Neural progenitor cell (in vitro differentiated cells): Measurements from ENCODE around the gene SCP2. TPM values are rescaled to one million over a fixed set of nuclear protein-coding genes. Genes with fewer than 3 reads are reported as not detected.

Experiments used
- DNase-seq: peaks from one replicate; pipeline ENCODE4 v3.0.0-alpha.2; 2016; ENCODE audit warnings: low spot score
- H2AFZ ChIP-seq: fragments of 200-600 bp; sonication (generic); replicated peaks from 2 replicates; pipeline ENCODE4 v1.6.1; 2016; ENCODE audit warnings: antibody characterized with exemption
- H3F3A ChIP-seq: fragments of 200-600 bp; sonication (generic); 2 replicates; pipeline ENCODE4 v1.6.1; 2016; ENCODE audit warnings: antibody characterized with exemption, low read depth
- H3K27ac ChIP-seq: fragments of 200-600 bp; sonication (generic); 2 replicates; pipeline ENCODE4 v1.5.1; 2016; ENCODE audit warnings: mild to moderate bottlenecking
- H3K27me3 ChIP-seq: fragments of 200-600 bp; sonication (generic); 2 replicates; pipeline ENCODE4 v1.6.1; 2016; ENCODE audit warnings: mild to moderate bottlenecking, moderate library complexity
- H3K36me3 ChIP-seq: fragments of 200-600 bp; sonication (generic); 2 replicates; pipeline ENCODE4 v1.5.1; 2016
- H3K4me1 ChIP-seq: fragments of 200-600 bp; sonication (generic); 2 replicates; pipeline ENCODE4 v1.6.1; 2016; ENCODE audit warnings: mixed run types
- H3K4me2 ChIP-seq: fragments of 200-600 bp; sonication (generic); 2 replicates; pipeline ENCODE4 v1.6.1; 2016
- H3K4me3 ChIP-seq: fragments of 200-600 bp; sonication (generic); 2 replicates; pipeline ENCODE4 v1.5.1; 2016
- H3K79me2 ChIP-seq: fragments of 200-600 bp; sonication (generic); 2 replicates; pipeline ENCODE4 v1.6.1; 2016; ENCODE audit warnings: low read depth
- H3K9ac ChIP-seq: fragments of 200-600 bp; sonication (generic); 2 replicates; pipeline ENCODE4 v1.6.1; 2016
- H3K9me3 ChIP-seq: fragments of 200-600 bp; sonication (generic); 2 replicates; pipeline ENCODE4 v1.5.1; 2016; ENCODE audit warnings: low read depth
- H4K20me1 ChIP-seq: fragments of 200-600 bp; sonication (generic); 2 replicates; pipeline ENCODE4 v1.6.1; 2016; ENCODE audit warnings: low read depth
- H3K27ac Mint-ChIP-seq: 3 replicates; pipeline ENCODE4 v1.8.0; 2021; ENCODE audit warnings: mixed read lengths
- H3K27me3 Mint-ChIP-seq: 2 replicates; pipeline ENCODE4 v1.8.0; 2022; ENCODE audit warnings: low read depth, mild to moderate bottlenecking, inconsistent platforms, moderate library complexity, mixed read lengths; ENCODE audit not compliant: insufficient read depth
- H3K36me3 Mint-ChIP-seq: 3 replicates; pipeline ENCODE4 v1.8.0; 2021; ENCODE audit warnings: mixed read lengths
- H3K4me1 Mint-ChIP-seq: 3 replicates; pipeline ENCODE4 v1.8.0; 2021; ENCODE audit warnings: mixed read lengths
- H3K4me3 Mint-ChIP-seq: 3 replicates; pipeline ENCODE4 v1.8.0; 2021; ENCODE audit warnings: mild to moderate bottlenecking, moderate library complexity, mixed read lengths
- H3K9me3 Mint-ChIP-seq: 3 replicates; pipeline ENCODE4 v1.8.0; 2020; ENCODE audit warnings: mixed read lengths
- EZH2 ChIP-seq: fragments of 200-600 bp; sonication (generic); IDR thresholded peaks from 2 replicates; pipeline ENCODE4 v1.6.1; 2017; ENCODE audit warnings: antibody characterized with exemption, mild to moderate bottlenecking, moderate library complexity
- EZH2phosphoT487 ChIP-seq: fragments of 200-600 bp; sonication (generic); IDR thresholded peaks from 2 replicates; pipeline ENCODE4 v1.6.1; 2017; ENCODE audit warnings: antibody characterized with exemption
- total RNA-seq: library from RNA; depleted of rRNA; stranded (reverse); fragments of >200 nt; gene quantifications from 2 replicates; pipeline ENCODE4 v1.2.3, GENCODE V29; 2015; ENCODE audit warnings: low replicate concordance
- TF ChIP-seq, protein P1 (sequence below): fragments of 200-600 bp; sonication (generic); IDR thresholded peaks from 2 replicates; pipeline ENCODE4 v1.5.1; 2017; ENCODE audit warnings: antibody characterized with exemption, mild to moderate bottlenecking

SCP2 gene
- total RNA-seq, 1 donor from 2014 or later = 101 TPM

DNA sequence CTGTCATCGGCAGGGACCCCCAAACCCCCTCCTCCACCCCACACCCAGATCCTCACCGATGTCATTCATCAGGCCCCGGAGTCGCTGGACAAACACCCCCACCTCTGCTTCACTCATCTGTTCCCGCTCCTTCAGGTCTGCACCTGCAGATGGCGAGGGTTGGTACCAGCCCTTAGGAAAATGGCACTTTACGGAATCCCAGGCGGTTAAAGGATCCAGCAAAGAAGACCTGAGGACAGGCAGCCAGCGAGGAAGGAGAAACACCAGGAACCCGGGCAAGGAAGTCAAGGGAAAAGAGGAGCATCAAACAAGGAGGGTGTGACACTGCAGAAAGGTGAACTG, 19.3 kb upstream of the SCP2 start:
- no peaks in the 10 kb centered on the region for H3K36me3 ChIP-seq
- H2AFZ ChIP-seq = no peak overlapping the region
- no peaks in the 10 kb centered on the region for H4K20me1 ChIP-seq
- no peaks in the 10 kb centered on the region for H3K27me3 ChIP-seq
- H3K36me3 Mint-ChIP-seq = no peaks in the 10 kb centered on the region
- no peak overlapping the region for H3K4me2 ChIP-seq
- H3K4me1 ChIP-seq = peaks cover 10% of the 10 kb centered on the region
- H3F3A ChIP-seq = no peaks in the 10 kb centered on the region
- no peak overlapping the region for H3K4me3 ChIP-seq
- H3K4me1 Mint-ChIP-seq = peaks cover 6% of the 10 kb centered on the region
- H3K9ac ChIP-seq = no peak overlapping the region
- H3K27ac Mint-ChIP-seq = no peak overlapping the region
- no peaks in the 10 kb centered on the region for H3K9me3 ChIP-seq
- no peak overlapping the region for H3K27ac ChIP-seq
- H3K79me2 ChIP-seq = no peaks in the 10 kb centered on the region
- no peaks in the 10 kb centered on the region for H3K9me3 Mint-ChIP-seq
- H3K4me3 Mint-ChIP-seq = no peak overlapping the region
- peaks cover 2% of the 10 kb centered on the region for H3K27me3 Mint-ChIP-seq
- DNase-seq = no peak
- TF ChIP-seq, protein P1, sequence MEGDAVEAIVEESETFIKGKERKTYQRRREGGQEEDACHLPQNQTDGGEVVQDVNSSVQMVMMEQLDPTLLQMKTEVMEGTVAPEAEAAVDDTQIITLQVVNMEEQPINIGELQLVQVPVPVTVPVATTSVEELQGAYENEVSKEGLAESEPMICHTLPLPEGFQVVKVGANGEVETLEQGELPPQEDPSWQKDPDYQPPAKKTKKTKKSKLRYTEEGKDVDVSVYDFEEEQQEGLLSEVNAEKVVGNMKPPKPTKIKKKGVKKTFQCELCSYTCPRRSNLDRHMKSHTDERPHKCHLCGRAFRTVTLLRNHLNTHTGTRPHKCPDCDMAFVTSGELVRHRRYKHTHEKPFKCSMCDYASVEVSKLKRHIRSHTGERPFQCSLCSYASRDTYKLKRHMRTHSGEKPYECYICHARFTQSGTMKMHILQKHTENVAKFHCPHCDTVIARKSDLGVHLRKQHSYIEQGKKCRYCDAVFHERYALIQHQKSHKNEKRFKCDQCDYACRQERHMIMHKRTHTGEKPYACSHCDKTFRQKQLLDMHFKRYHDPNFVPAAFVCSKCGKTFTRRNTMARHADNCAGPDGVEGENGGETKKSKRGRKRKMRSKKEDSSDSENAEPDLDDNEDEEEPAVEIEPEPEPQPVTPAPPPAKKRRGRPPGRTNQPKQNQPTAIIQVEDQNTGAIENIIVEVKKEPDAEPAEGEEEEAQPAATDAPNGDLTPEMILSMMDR = no peak
- TF ChIP-seq EZH2phosphoT487 (no peak), EZH2 (no peak)

DNA sequence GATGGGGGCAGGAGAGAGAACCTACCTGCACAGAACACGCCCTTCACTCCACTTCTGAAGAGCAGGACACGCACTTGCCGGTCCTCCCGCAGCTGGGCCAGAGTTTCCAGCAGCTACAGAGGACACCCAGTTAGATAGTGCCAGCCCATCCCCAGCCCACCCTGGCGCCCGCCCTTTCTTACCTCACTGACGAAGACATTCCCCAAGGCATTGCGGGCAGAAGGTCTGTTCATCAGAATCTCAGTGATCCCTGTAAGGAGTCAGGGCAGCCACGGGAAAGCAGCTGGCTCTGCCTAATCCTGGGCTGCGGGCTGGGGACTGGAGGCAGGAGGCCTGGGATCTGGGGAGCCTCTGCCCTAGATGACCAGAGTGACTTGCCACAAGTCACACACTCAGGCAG, 15.5 kb upstream of the SCP2 start:
- no peak overlapping the region for H2AFZ ChIP-seq
- no peaks in the 10 kb centered on the region for H4K20me1 ChIP-seq
- no peak overlapping the region for H3K4me2 ChIP-seq
- Mint-ChIP-seq H3K9me3 (no peaks in the 10 kb centered on the region), H3K36me3 (no peaks in the 10 kb centered on the region), H3K27me3 (peaks cover 4% of the 10 kb centered on the region), H3K4me3 (no peak overlapping the region), H3K27ac (no peak overlapping the region), H3K4me1 (no peaks in the 10 kb centered on the region)
- no peaks in the 10 kb centered on the region for H3K36me3 ChIP-seq
- no peak overlapping the region for H3K9ac ChIP-seq
- no peaks in the 10 kb centered on the region for H3F3A ChIP-seq
- H3K9me3 ChIP-seq = no peaks in the 10 kb centered on the region
- no peak for DNase-seq
- no peak overlapping the region for H3K27ac ChIP-seq
- TF ChIP-seq EZH2 (no peak), EZH2phosphoT487 (no peak)
- TF ChIP-seq, protein P1 = no peak
- H3K4me3 ChIP-seq = no peak overlapping the region
- H3K79me2 ChIP-seq = no peaks in the 10 kb centered on the region
- peaks cover 3% of the 10 kb centered on the region for H3K4me1 ChIP-seq
- no peaks in the 10 kb centered on the region for H3K27me3 ChIP-seq

DNA sequence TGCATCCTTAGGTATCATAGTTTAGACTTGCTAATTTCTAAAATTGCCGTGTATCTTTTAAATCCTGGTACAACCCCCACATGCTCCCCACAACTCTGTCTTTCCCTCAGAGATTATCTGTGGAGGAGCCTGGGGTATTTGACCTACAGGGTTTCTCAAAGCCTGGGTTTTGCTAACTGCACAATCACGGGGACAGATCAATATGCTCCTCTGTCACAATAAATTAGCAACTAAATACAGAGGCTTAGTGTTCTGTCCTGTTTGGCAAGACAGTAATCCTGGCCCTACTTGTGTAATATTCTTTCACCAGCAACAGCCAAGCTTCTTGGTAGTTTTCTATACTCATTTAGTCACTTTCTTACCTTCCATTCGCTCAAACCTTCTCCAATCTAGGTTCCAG, 14.1 kb upstream of the SCP2 start:
- no peaks in the 10 kb centered on the region for H3K79me2 ChIP-seq
- TF ChIP-seq EZH2 (no peak), EZH2phosphoT487 (no peak)
- TF ChIP-seq, protein P1 = no peak
- H3K27me3 ChIP-seq = no peaks in the 10 kb centered on the region
- Mint-ChIP-seq H3K4me3 (no peak overlapping the region), H3K27me3 (peaks cover 4% of the 10 kb centered on the region), H3K27ac (no peak overlapping the region), H3K4me1 (no peaks in the 10 kb centered on the region), H3K36me3 (no peaks in the 10 kb centered on the region), H3K9me3 (no peaks in the 10 kb centered on the region)
- H3F3A ChIP-seq = no peaks in the 10 kb centered on the region
- H3K4me3 ChIP-seq = no peak overlapping the region
- no peak overlapping the region for H3K9ac ChIP-seq
- peak overlapping the region; percentile 40 for H2AFZ ChIP-seq
- H3K4me1 ChIP-seq = peaks cover 3% of the 10 kb centered on the region
- no peak overlapping the region for H3K27ac ChIP-seq
- DNase-seq = no peak
- no peak overlapping the region for H3K4me2 ChIP-seq
- no peaks in the 10 kb centered on the region for H3K9me3 ChIP-seq
- no peaks in the 10 kb centered on the region for H3K36me3 ChIP-seq
- no peaks in the 10 kb centered on the region for H4K20me1 ChIP-seq

DNA sequence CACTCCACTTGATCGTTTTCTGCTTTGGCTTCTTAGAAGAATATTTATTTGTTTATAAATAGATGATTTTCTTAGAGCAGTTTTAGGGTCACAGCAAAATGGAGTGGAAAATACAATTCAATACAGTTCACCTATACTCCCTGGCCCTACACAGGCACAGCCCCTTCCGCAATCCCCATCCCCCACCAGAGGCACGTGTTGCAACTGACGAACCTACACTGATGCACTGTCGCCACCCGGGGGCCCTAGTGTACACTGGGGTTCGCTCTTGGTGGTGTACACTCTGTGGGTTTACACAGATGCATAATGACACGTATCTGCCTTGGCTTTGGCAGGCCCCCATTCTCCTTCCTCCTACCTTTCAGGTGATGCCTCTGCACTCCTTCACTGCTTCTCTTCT, 13.5 kb upstream of the SCP2 start:
- no peak overlapping the region for H3K27ac ChIP-seq
- no peaks in the 10 kb centered on the region for H3K9me3 ChIP-seq
- H2AFZ ChIP-seq = peak overlapping the region; percentile 40
- TF ChIP-seq EZH2phosphoT487 (no peak), EZH2 (no peak)
- TF ChIP-seq, protein P1 = peak; percentile 48
- Mint-ChIP-seq H3K27me3 (peaks cover 4% of the 10 kb centered on the region), H3K4me3 (no peak overlapping the region), H3K4me1 (no peaks in the 10 kb centered on the region), H3K27ac (no peak overlapping the region), H3K9me3 (no peaks in the 10 kb centered on the region), H3K36me3 (no peaks in the 10 kb centered on the region)
- H3K4me3 ChIP-seq = no peak overlapping the region
- no peaks in the 10 kb centered on the region for H3K79me2 ChIP-seq
- no peaks in the 10 kb centered on the region for H3F3A ChIP-seq
- no peak overlapping the region for H3K4me2 ChIP-seq
- peak; percentile 68 for DNase-seq
- peaks cover 3% of the 10 kb centered on the region for H3K4me1 ChIP-seq
- H4K20me1 ChIP-seq = no peaks in the 10 kb centered on the region
- no peaks in the 10 kb centered on the region for H3K36me3 ChIP-seq
- no peaks in the 10 kb centered on the region for H3K27me3 ChIP-seq
- no peak overlapping the region for H3K9ac ChIP-seq
